GM12878 (cell line): ENCODE measurements around the gene SSU72. TPM values are rescaled to one million over a fixed set of nuclear protein-coding genes. Genes with fewer than 3 reads are reported as not detected.

Experiments used
- ATAC-seq: fragments of 200-7000 bp; cut with Tn5 transposase; 3 replicates; pipeline ENCODE4 v1.9.1; 2020; ENCODE audit warnings: mild to moderate bottlenecking, moderate library complexity
- BruUV-seq: library from RNA; stranded (reverse); fragments of 400-500 nt; replicated peaks from 2 replicates; lab custom pipeline; 2021; lab: Mats Ljungman, UMichigan
- CTCF ChIA-PET: fragments of 300-600 bp; sonication (Branson Sonifier 250); formaldehyde crosslinking; extraction: SDS; loops from one replicate; lab custom pipeline; 2021; ENCODE audit warnings: inconsistent platforms; lab: Yijun Ruan, JAX
- POLR2A ChIA-PET: fragments of 350-600 bp; formaldehyde crosslinking; extraction: SDS; loops from one replicate; lab custom pipeline; 2021; ENCODE audit warnings: inconsistent platforms; lab: Charles Lee
- RAD21 ChIA-PET: fragments of 300-600 bp; sonication (Branson Sonifier 250); formaldehyde crosslinking; loops from one replicate; lab custom pipeline; 2023; ENCODE audit warnings: antibody characterized with exemption; ENCODE audit not compliant: unreplicated experiment; lab: Charles Lee
- SMC1A ChIA-PET: fragments of 300-600 bp; sonication (Branson Sonifier 250); formaldehyde crosslinking; loops from one replicate; lab custom pipeline; 2023; ENCODE audit not compliant: unreplicated experiment, uncharacterized antibody; lab: Charles Lee
- DNase-seq: peaks from one replicate; pipeline ENCODE4 v3.0.0-alpha.2; 2011; ENCODE audit warnings: low read depth, low spot score
- FAIRE-seq: peaks from 3 replicates; lab custom pipeline; 2011; peaks lifted over from hg19 to GRCh38; lab: Jason Lieb, UNC
- H2AFZ ChIP-seq: 2 replicates; pipeline ENCODE4 v1.6.0; 2011; ENCODE audit warnings: low read depth, low read length, control low read depth; ENCODE audit not compliant: control insufficient read depth
- H3K27ac ChIP-seq: 2 replicates; pipeline ENCODE4 v1.5.1; 2011; ENCODE audit warnings: control low read depth; ENCODE audit not compliant: control insufficient read depth, insufficient read depth
- H3K27me3 ChIP-seq, 2 experiments: replicated peaks in 1 of 2; 2 replicates each; pipeline versions ENCODE4 v1.6.0 to v1.6.1; 2011; ENCODE audit warnings: low read length in 1 of 2; ENCODE audit not compliant: control insufficient read depth in 2 of 2, insufficient read depth in 2 of 2
- H3K36me3 ChIP-seq, 2 experiments: 2 replicates each; pipeline ENCODE4 v1.5.1; 2011; ENCODE audit warnings: low read length in 1 of 2; ENCODE audit not compliant: control insufficient read depth in 2 of 2, insufficient read depth in 2 of 2
- H3K4me1 ChIP-seq: 2 replicates; pipeline ENCODE4 v1.6.1; 2011; ENCODE audit warnings: mild to moderate bottlenecking, low read length, moderate library complexity, mixed read lengths; ENCODE audit not compliant: control insufficient read depth, insufficient read depth
- H3K4me2 ChIP-seq: 2 replicates; pipeline ENCODE4 v1.6.0; 2011; ENCODE audit warnings: control low read depth; ENCODE audit not compliant: control insufficient read depth, insufficient read depth
- H3K4me3 ChIP-seq: fragments of 200-600 bp; sonication (generic); 2 replicates; pipeline ENCODE4 v1.5.1; 2016
- H3K79me2 ChIP-seq: 2 replicates; pipeline ENCODE4 v1.6.0; 2011; ENCODE audit warnings: low read length; ENCODE audit not compliant: control insufficient read depth, insufficient read depth
- H3K9ac ChIP-seq: 2 replicates; pipeline ENCODE4 v1.8.0; 2011; ENCODE audit warnings: low read length, control low read depth, mixed read lengths; ENCODE audit not compliant: control insufficient read depth, insufficient read depth
- H3K9me3 ChIP-seq: replicated peaks from 3 replicates; pipeline ENCODE4 v1.5.1; 2011; ENCODE audit warnings: mild to moderate bottlenecking, low read length; ENCODE audit not compliant: control insufficient read depth, insufficient read depth
- H4K20me1 ChIP-seq: 2 replicates; pipeline ENCODE4 v1.6.0; 2011; ENCODE audit not compliant: control insufficient read depth, insufficient read depth
- CEBPB ChIP-seq, 2 experiments: fragments of 150-350 bp in 1 of 2; IDR thresholded peaks; 2 replicates each; pipeline ENCODE4 v1.6.1; 2012 to 2014; ENCODE audit warnings: low read depth in 2 of 2, low read length in 2 of 2, borderline replicate concordance in 1 of 2, inconsistent platforms in 1 of 2
- CHD4 ChIP-seq: fragments of 200-600 bp; sonication (generic); IDR thresholded peaks from 2 replicates; pipeline ENCODE4 v1.6.1; 2016; ENCODE audit warnings: mild to moderate bottlenecking
- CREB1 ChIP-seq: IDR thresholded peaks from 2 replicates; pipeline ENCODE4 v1.6.1; 2012; ENCODE audit warnings: low read depth, mild to moderate bottlenecking, inconsistent platforms
- HDAC2 ChIP-seq: fragments of 200-600 bp; sonication (generic); IDR thresholded peaks from 2 replicates; pipeline ENCODE4 v1.6.1; 2017
- HDAC6 ChIP-seq: fragments of 200-600 bp; sonication (generic); IDR thresholded peaks from one replicate; pipeline ENCODE4 v1.8.0; 2017; ENCODE audit warnings: antibody characterized with exemption; ENCODE audit not compliant: unreplicated experiment
- LARP7 ChIP-seq: fragments of 450-650 bp; IDR thresholded peaks from 2 replicates; pipeline ENCODE4 v1.6.1; 2017; ENCODE audit warnings: mild to moderate bottlenecking
- MEF2B ChIP-seq: fragments of 450-650 bp; IDR thresholded peaks from 2 replicates; pipeline ENCODE4 v1.6.1; 2018; ENCODE audit warnings: mild to moderate bottlenecking, moderate library complexity; ENCODE audit not compliant: partially characterized antibody, poor library complexity, severe bottlenecking
- NFYB ChIP-seq: IDR thresholded peaks from 2 replicates; pipeline ENCODE4 v1.6.1; 2011; ENCODE audit warnings: low read depth, mild to moderate bottlenecking, low read length, improper control_type of control experiment, moderate library complexity; ENCODE audit not compliant: insufficient read depth
- NRF1 ChIP-seq: conservative IDR thresholded peaks from 2 replicates; pipeline ENCODE4 v1.6.1; 2011; ENCODE audit warnings: mild to moderate bottlenecking, low read depth, low read length, improper control_type of control experiment
- RELA ChIP-seq: fragments of 450-650 bp; IDR thresholded peaks from 2 replicates; pipeline ENCODE4 v1.8.0; 2014; ENCODE audit warnings: borderline replicate concordance; ENCODE audit not compliant: partially characterized antibody
- SREBF2 ChIP-seq: IDR thresholded peaks from 2 replicates; pipeline ENCODE4 v1.6.1; 2012; ENCODE audit warnings: mild to moderate bottlenecking, low read length
- TBL1XR1 ChIP-seq: IDR thresholded peaks from 2 replicates; pipeline ENCODE4 v1.6.1; 2012; ENCODE audit warnings: low read depth, low read length, improper control_type of control experiment
- ZBED1 ChIP-seq: IDR thresholded peaks from 2 replicates; pipeline ENCODE4 v1.6.1; 2016; ENCODE audit warnings: borderline replicate concordance
- WGBS: methylation state at CpG from one replicate; pipeline ENCODE4 v1.1.6; 2016; ENCODE audit warnings: low lambda C conversion rate; ENCODE audit not compliant: insufficient replicate concordance, insufficient coverage; ENCODE audit errors: missing lambda C conversion rate; 5-methylcytosine and 5-hydroxymethylcytosine counted together
- in situ Hi-C: fragments of 300-500 bp; cut with MboI; formaldehyde crosslinking; loops from 9 replicates; pipeline ENCODE4 v1.14.3; 2018; ENCODE audit warnings: mixed read lengths
- intact Hi-C: fragments of 100-400 bp; cut with micrococcal nuclease; formaldehyde crosslinking; loops from one replicate; pipeline ENCODE4 v1.14.2; 2022; ENCODE audit not compliant: unreplicated experiment
- polyA plus RNA-seq, 11 experiments: library from polyadenylated mRNA; depleted of rRNA in 4 of 11; unstranded in 6 of 11; stranded (reverse) in 5 of 11; fragments of >200 nt; fragmentation: Nextera tagmentation in 4 of 11; fragmentation: Illumina TruSeq in 1 of 11; extraction: Ambion mirVana in 4 of 11; extraction: Trizol in 1 of 11; gene quantifications; 1 replicate in 1 of 11; 2 replicates in 10 of 11; pipeline versions ENCODE4 v1.2.1 to v1.2.3, GENCODE V29; 2011 to 2016; ENCODE audit warnings: inconsistent platforms in 2 of 11, missing spikeins in 2 of 11, low read depth in 1 of 11
- total RNA-seq, 4 experiments: library from RNA; depleted of rRNA in 3 of 4; stranded (reverse); fragments of >200 nt in 3 of 4; fragmentation: Illumina TruSeq in 1 of 4; extraction: Trizol in 1 of 4; gene quantifications; 2 replicates each; pipeline versions ENCODE4 v1.2.1 to v1.2.3, GENCODE V29; 2013 to 2021
- TF ChIP-seq, protein P1 (sequence below): IDR thresholded peaks from 2 replicates; pipeline ENCODE4 v1.6.1; 2011; ENCODE audit warnings: borderline replicate concordance, low read depth, mild to moderate bottlenecking, moderate library complexity, low read length; ENCODE audit not compliant: insufficient read depth, poor library complexity, severe bottlenecking
- TF ChIP-seq, protein P2 (sequence below): fragments of 450-650 bp; formaldehyde crosslinking; IDR thresholded peaks from 2 replicates; pipeline ENCODE4 v1.5.0; 2022; ENCODE audit warnings: mild to moderate bottlenecking, missing genetic modification characterization

The SSU72 gene
- total and polyA plus RNA-seq, 10 of the 15 experiments (the other 5 are each of a cell fraction or from before 2014, with no cell fraction given): 28.6 to 172 (median 67.7) TPM

DNA sequence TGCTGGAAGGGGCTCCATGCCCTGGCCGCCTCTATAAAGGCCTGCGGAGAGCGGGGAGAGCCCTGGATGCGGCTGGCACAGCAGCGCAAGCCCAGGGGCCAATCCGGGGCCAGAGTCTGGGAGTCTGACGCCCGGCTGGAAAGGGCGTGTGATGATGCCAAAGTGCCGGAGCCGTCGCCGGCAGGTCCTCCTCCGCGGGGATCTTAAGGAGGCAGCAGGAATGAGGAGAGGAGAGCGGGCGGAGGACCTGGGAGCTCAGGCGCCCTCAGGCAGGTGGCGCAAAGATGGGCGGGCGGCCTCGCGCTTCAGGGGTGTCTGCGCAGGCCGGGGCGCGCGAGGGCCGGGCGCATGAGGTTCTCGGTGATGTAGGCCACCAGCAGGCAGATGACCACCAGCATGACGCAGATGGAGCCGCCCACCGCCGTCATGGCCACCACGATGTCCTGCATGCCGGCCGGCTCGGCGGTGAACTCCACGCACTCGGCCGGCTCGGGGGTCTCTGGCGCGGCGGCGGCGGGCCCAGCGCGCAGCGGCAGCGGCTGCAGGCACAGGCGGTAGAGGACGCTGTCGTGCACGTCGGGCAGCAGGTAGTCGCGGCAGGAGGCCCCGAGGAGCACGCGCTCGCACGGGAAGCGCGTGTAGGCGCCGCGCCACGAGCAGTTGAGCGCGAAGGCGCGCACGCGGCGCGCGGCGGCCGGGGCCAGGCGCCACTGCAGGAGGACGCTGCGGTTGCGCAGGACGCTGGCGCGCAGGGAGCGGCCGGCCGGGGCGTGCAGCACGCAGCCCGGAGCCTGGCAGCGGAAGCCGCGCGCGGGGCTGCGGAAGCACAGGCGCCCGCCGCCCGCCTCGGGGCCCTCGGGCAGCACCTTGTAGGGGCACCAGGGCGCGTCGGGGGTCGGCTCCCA is 24.6 kb upstream of the SSU72 start (continued):
- TF ChIP-seq HDAC6: peak; percentile 82
- TF ChIP-seq NFYB: no peak
- peak; percentile 55; the same call in 1 of the 2 replicates for TF ChIP-seq LARP7

DNA sequence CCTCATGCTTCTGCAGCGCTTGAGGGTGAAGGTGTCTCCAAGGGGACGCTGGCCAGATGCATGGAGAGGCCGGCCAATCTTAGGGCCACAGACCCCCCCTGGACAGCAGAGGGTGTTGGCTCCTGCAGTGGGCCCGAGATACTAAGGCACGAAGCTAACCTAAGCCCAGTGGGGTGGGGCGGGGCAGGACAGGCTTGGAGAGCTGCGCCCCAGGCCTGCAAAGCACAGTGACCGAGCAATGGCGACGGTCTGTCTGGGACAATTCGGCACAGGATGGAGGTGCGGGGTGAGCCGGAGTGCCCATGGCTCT is 24.0 kb upstream of the SSU72 start:
- Histone ChIP-seq H3K4me2 (no peak overlapping the region), H3K4me1 (peaks cover 38% of the 10 kb centered on the region), H4K20me1 (no peaks in the 10 kb centered on the region), H3K9ac (no peak overlapping the region), H3K27me3 (peaks cover 0 to 2% of the 10 kb centered on the region in 2 experiments; a peak in 2 of 4 replicates), H3K4me3 (no peak overlapping the region), H2AFZ (no peak overlapping the region), H3K27ac (no peak overlapping the region), H3K79me2 (no peaks in the 10 kb centered on the region), H3K36me3 (no peaks in the 10 kb centered on the region), H3K9me3 (no peaks in the 10 kb centered on the region)
- FAIRE-seq: no peak
- intact Hi-C loops: no loop called here
- ChIA-PET POLR2A (no interaction called here), CTCF (no interaction called here), RAD21 (no interaction called here), SMC1A (no interaction called here)
- 87% methylated on average over 13 of the region's 13 CpGs for WGBS
- DNase-seq: no peak
- TF ChIP-seq CEBPB (IDR thresholded peaks at IDR 0.05; ENCODE audit: borderline replicate concordance in 1 of 2, low read depth in 2 of 2, low read length in 2 of 2): no peak
- TF ChIP-seq RELA: no peak
- TF ChIP-seq, protein P1, sequence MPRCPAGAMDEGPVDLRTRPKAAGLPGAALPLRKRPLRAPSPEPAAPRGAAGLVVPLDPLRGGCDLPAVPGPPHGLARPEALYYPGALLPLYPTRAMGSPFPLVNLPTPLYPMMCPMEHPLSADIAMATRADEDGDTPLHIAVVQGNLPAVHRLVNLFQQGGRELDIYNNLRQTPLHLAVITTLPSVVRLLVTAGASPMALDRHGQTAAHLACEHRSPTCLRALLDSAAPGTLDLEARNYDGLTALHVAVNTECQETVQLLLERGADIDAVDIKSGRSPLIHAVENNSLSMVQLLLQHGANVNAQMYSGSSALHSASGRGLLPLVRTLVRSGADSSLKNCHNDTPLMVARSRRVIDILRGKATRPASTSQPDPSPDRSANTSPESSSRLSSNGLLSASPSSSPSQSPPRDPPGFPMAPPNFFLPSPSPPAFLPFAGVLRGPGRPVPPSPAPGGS: no peak
- TF ChIP-seq TBL1XR1: no peak
- TF ChIP-seq, protein P2, sequence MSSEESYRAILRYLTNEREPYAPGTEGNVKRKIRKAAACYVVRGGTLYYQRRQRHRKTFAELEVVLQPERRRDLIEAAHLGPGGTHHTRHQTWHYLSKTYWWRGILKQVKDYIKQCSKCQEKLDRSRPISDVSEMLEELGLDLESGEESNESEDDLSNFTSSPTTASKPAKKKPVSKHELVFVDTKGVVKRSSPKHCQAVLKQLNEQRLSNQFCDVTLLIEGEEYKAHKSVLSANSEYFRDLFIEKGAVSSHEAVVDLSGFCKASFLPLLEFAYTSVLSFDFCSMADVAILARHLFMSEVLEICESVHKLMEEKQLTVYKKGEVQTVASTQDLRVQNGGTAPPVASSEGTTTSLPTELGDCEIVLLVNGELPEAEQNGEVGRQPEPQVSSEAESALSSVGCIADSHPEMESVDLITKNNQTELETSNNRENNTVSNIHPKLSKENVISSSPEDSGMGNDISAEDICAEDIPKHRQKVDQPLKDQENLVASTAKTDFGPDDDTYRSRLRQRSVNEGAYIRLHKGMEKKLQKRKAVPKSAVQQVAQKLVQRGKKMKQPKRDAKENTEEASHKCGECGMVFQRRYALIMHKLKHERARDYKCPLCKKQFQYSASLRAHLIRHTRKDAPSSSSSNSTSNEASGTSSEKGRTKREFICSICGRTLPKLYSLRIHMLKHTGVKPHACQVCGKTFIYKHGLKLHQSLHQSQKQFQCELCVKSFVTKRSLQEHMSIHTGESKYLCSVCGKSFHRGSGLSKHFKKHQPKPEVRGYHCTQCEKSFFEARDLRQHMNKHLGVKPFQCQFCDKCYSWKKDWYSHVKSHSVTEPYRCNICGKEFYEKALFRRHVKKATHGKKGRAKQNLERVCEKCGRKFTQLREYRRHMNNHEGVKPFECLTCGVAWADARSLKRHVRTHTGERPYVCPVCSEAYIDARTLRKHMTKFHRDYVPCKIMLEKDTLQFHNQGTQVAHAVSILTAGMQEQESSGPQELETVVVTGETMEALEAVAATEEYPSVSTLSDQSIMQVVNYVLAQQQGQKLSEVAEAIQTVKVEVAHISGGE (CRISPR knock-in tag): no peak
- no peak for TF ChIP-seq MEF2B
- TF ChIP-seq ZBED1: no peak
- TF ChIP-seq CHD4: no peak
- TF ChIP-seq CREB1: no peak
- no peak for TF ChIP-seq SREBF2
- TF ChIP-seq HDAC2: no peak
- no peak for TF ChIP-seq NRF1
- no peak for TF ChIP-seq NFYB
- in situ Hi-C loops: no loop called here
- no TSS peak for BruUV-seq
- no peak for ATAC-seq
